GM12878 (cell line): ENCODE data around the gene CTSS.

Experiments
- BCLAF1 ChIP-seq: fragments of 450-650 bp; IDR thresholded peaks from 2 replicates; pipeline ENCODE4 v1.6.1; 2017; ENCODE audit warnings: antibody characterized with exemption, mild to moderate bottlenecking, moderate library complexity
- CHD4 ChIP-seq: fragments of 200-600 bp; sonication (generic); IDR thresholded peaks from 2 replicates; pipeline ENCODE4 v1.6.1; 2016; ENCODE audit warnings: mild to moderate bottlenecking
- CTCF ChIP-seq, 3 experiments: IDR thresholded peaks in 2 of 3; conservative IDR thresholded peaks in 1 of 3; 2 replicates each; pipeline ENCODE4 v1.5.1; 2011; ENCODE audit warnings: low read depth in 3 of 3, low read length in 3 of 3, mild to moderate bottlenecking in 3 of 3, control low read depth in 2 of 3, moderate library complexity in 2 of 3, inconsistent platforms in 1 of 3, mixed read lengths in 1 of 3; ENCODE audit not compliant: control insufficient read depth in 2 of 3, insufficient read depth in 1 of 3; ENCODE audit errors: extremely low read depth in 1 of 3
- FOS ChIP-seq: IDR thresholded peaks from 3 replicates; pipeline ENCODE4 v1.6.1; 2011; ENCODE audit warnings: borderline replicate concordance; ENCODE audit not compliant: insufficient read length; ENCODE audit errors: extremely low read depth
- JUNB ChIP-seq: IDR thresholded peaks from 2 replicates; pipeline ENCODE4 v1.6.1; 2016; ENCODE audit warnings: antibody characterized with exemption, mild to moderate bottlenecking
- MYC ChIP-seq: IDR thresholded peaks from 2 replicates; pipeline ENCODE4 v1.6.1; 2011; ENCODE audit warnings: mild to moderate bottlenecking, low read length, moderate library complexity, inconsistent platforms; ENCODE audit not compliant: insufficient read depth, insufficient replicate concordance, insufficient read length, severe bottlenecking
- PBX3 ChIP-seq: IDR thresholded peaks from 2 replicates; pipeline ENCODE4 v1.6.1; 2011; ENCODE audit warnings: mild to moderate bottlenecking, low read depth, low read length, moderate library complexity; ENCODE audit not compliant: insufficient replicate concordance
- POLR2A ChIP-seq: IDR thresholded peaks from 2 replicates; pipeline ENCODE4 v1.6.1; 2011; ENCODE audit warnings: low read depth, mild to moderate bottlenecking, low read length
- RAD21 ChIP-seq: IDR thresholded peaks from 2 replicates; pipeline ENCODE4 v1.6.1; 2011; ENCODE audit warnings: mild to moderate bottlenecking, low read depth, low read length, moderate library complexity; ENCODE audit not compliant: insufficient read depth
- SIN3A ChIP-seq: IDR thresholded peaks from 2 replicates; pipeline ENCODE4 v1.6.1; 2012; ENCODE audit warnings: low read depth, low read length, improper control_type of control experiment
- SRF ChIP-seq, 2 experiments: IDR thresholded peaks; 2 replicates each; pipeline ENCODE4 v1.6.1; 2011; ENCODE audit warnings: low read depth in 2 of 2, low read length in 2 of 2, mild to moderate bottlenecking in 1 of 2, moderate library complexity in 1 of 2
- ZNF622 ChIP-seq: fragments of 450-650 bp; IDR thresholded peaks from 2 replicates; pipeline ENCODE4 v1.6.1; 2017; ENCODE audit warnings: mild to moderate bottlenecking, inconsistent platforms

- no peak for TF ChIP-seq SRF (IDR thresholded peaks at IDR 0.05; ENCODE audit: low read depth in 2 of 2, low read length in 2 of 2)
- no peak for TF ChIP-seq CTCF (IDR thresholded peaks at IDR 0.05 in 2 of 3, conservative IDR thresholded peaks at IDR 0.05 in 1 of 3; ENCODE audit: control insufficient read depth in 2 of 3, extremely low read depth in 1 of 3, insufficient read depth in 1 of 3, low read depth in 3 of 3, low read length in 3 of 3)
- no peak for TF ChIP-seq MYC
- TF ChIP-seq RAD21, result no peak
- TF ChIP-seq FOS, result no peak
- no peak for TF ChIP-seq POLR2A
- no peak for TF ChIP-seq PBX3
- no peak for TF ChIP-seq SIN3A
- TF ChIP-seq JUNB, result no peak
- no peak for TF ChIP-seq CHD4
- TF ChIP-seq BCLAF1, result no peak
- TF ChIP-seq ZNF622, result no peak
These were observed 72.9 kb downstream of the CTSS start for GRCh38 chr1:150692720-150693119.
